HCT116 (cell line): Measurements from ENCODE around the gene LIN9.

Experiments
- CEBPB ChIP-seq: IDR thresholded peaks from 2 replicates; pipeline ENCODE4 v1.6.1; 2012; ENCODE audit warnings: low read depth
- EZH2 ChIP-seq: fragments of 200-600 bp; sonication (generic); IDR thresholded peaks from 2 replicates; pipeline ENCODE4 v1.6.1; 2017; ENCODE audit warnings: antibody characterized with exemption, mixed run types
- MAX ChIP-seq: IDR thresholded peaks from 2 replicates; pipeline ENCODE4 v1.6.1; 2012
- POLR2A ChIP-seq: IDR thresholded peaks from 2 replicates; pipeline ENCODE4 v1.7.0; 2011; ENCODE audit warnings: borderline replicate concordance; ENCODE audit not compliant: insufficient read depth, insufficient read length; ENCODE audit errors: extremely low read depth
- SP1 ChIP-seq: IDR thresholded peaks from 2 replicates; pipeline ENCODE4 v1.6.1; 2012; ENCODE audit warnings: low read depth
- ZFX ChIP-seq: fragments of 450-650 bp; IDR thresholded peaks from 2 replicates; pipeline ENCODE4 v1.6.1; 2017
- ZNF274 ChIP-seq: fragments of 200-500 bp; sonication (Bioruptor generic); IDR thresholded peaks from 2 replicates; pipeline ENCODE4 v1.6.1; 2014; ENCODE audit warnings: mild to moderate bottlenecking, low read depth, low read length, inconsistent platforms
- TF ChIP-seq, protein P1 (sequence below), 3 experiments: fragments of 200-600 bp in 1 of 3; sonication (generic) in 1 of 3; IDR thresholded peaks in 2 of 3; conservative IDR thresholded peaks in 1 of 3; 2 replicates each; pipeline ENCODE4 v1.5.1; 2012 to 2017; ENCODE audit warnings: low read depth in 2 of 3, low read length in 2 of 3, antibody characterized with exemption in 1 of 3, borderline replicate concordance in 1 of 3, control low read depth in 1 of 3, mild to moderate bottlenecking in 1 of 3, mixed read lengths in 1 of 3, mixed run types in 1 of 3, moderate library complexity in 1 of 3; ENCODE audit not compliant: insufficient read depth in 1 of 3

- no peak for TF ChIP-seq SP1
- TF ChIP-seq, protein P1, sequence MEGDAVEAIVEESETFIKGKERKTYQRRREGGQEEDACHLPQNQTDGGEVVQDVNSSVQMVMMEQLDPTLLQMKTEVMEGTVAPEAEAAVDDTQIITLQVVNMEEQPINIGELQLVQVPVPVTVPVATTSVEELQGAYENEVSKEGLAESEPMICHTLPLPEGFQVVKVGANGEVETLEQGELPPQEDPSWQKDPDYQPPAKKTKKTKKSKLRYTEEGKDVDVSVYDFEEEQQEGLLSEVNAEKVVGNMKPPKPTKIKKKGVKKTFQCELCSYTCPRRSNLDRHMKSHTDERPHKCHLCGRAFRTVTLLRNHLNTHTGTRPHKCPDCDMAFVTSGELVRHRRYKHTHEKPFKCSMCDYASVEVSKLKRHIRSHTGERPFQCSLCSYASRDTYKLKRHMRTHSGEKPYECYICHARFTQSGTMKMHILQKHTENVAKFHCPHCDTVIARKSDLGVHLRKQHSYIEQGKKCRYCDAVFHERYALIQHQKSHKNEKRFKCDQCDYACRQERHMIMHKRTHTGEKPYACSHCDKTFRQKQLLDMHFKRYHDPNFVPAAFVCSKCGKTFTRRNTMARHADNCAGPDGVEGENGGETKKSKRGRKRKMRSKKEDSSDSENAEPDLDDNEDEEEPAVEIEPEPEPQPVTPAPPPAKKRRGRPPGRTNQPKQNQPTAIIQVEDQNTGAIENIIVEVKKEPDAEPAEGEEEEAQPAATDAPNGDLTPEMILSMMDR (IDR thresholded peaks at IDR 0.05 in 2 of 3, conservative IDR thresholded peaks at IDR 0.05 in 1 of 3; ENCODE audit: borderline replicate concordance in 1 of 3, insufficient read depth in 1 of 3, low read depth in 2 of 3, low read length in 2 of 3) = no peak
- TF ChIP-seq EZH2 = no peak
- no peak for TF ChIP-seq ZFX
- TF ChIP-seq ZNF274 = no peak
- TF ChIP-seq CEBPB = no peak
- no peak for TF ChIP-seq POLR2A
- TF ChIP-seq MAX = no peak
These were observed 109.0 kb downstream of the LIN9 start for GRCh38 chr1:226199971-226200370.
